Osteocyte (in vitro differentiated cells): ENCODE measurements around the gene NR4A1. TPM values are rescaled to one million over a fixed set of nuclear protein-coding genes. Genes with fewer than 3 reads are reported as not detected.
A peak's percentile ranks its signal among the peaks of the same experiment; 100 is the strongest.

ENCODE experiments used
- DNase-seq: peaks from one replicate; pipeline ENCODE4 v3.0.0; 2021; ENCODE audit warnings: mixed read lengths; ENCODE audit not compliant: unreplicated experiment; ENCODE audit errors: extremely low spot score
- H3K27ac Mint-ChIP-seq: one replicate; pipeline ENCODE4 v1.8.0; 2021; ENCODE audit warnings: mild to moderate bottlenecking, mixed read lengths; ENCODE audit not compliant: unreplicated experiment
- H3K27me3 Mint-ChIP-seq: one replicate; pipeline ENCODE4 v1.8.0; 2021; ENCODE audit warnings: mixed read lengths; ENCODE audit not compliant: unreplicated experiment
- H3K36me3 Mint-ChIP-seq: one replicate; pipeline ENCODE4 v1.8.0; 2021; ENCODE audit warnings: mixed read lengths; ENCODE audit not compliant: unreplicated experiment
- H3K4me1 Mint-ChIP-seq: one replicate; pipeline ENCODE4 v1.8.0; 2021; ENCODE audit warnings: mixed read lengths; ENCODE audit not compliant: unreplicated experiment
- H3K4me3 Mint-ChIP-seq: one replicate; pipeline ENCODE4 v1.8.0; 2021; ENCODE audit warnings: mild to moderate bottlenecking, moderate library complexity, mixed read lengths; ENCODE audit not compliant: unreplicated experiment
- H3K9me3 Mint-ChIP-seq: one replicate; pipeline ENCODE4 v1.8.0; 2021; ENCODE audit warnings: mixed read lengths; ENCODE audit not compliant: unreplicated experiment
- CTCF ChIP-seq: fragments of 200-600 bp; sonication (generic); IDR thresholded peaks from 2 replicates; pipeline ENCODE4 v1.5.0; 2021; ENCODE audit warnings: antibody characterized with exemption, mild to moderate bottlenecking, moderate library complexity
- total RNA-seq: library from RNA; stranded (reverse); gene quantifications from 2 replicates; pipeline ENCODE4 v1.2.1, GENCODE V29; 2021

NR4A1 gene
- total RNA-seq, 1 donor from 2014 or later = 13.0 TPM

GRCh38 chr12:52079576-52080402 is 28.5 kb downstream of the NR4A1 start, which contains the start of gene SMIM41:
Gene SMIM41, plus strand, starts transcription at chr12:52079704. Its CDS starts 76 bp downstream, at chr12:52079780.
- Mint-ChIP-seq H3K4me1 (peaks cover 32% of the 10 kb centered on the region), H3K27me3 (no peaks in the 10 kb centered on the region), H3K27ac (no peak within 1 kb of the TSS), H3K36me3 (peaks cover 22% of the 10 kb centered on the region), H3K4me3 (no peak within 1 kb of the TSS), H3K9me3 (no peaks in the 10 kb centered on the region)
- no peak for DNase-seq
- no peak for TF ChIP-seq CTCF

GRCh38 chr12:52080403-52081251 is 29.4 kb downstream of the NR4A1 start:
- H3K27ac Mint-ChIP-seq = no peak overlapping the region
- peaks cover 22% of the 10 kb centered on the region for H3K36me3 Mint-ChIP-seq
- no peaks in the 10 kb centered on the region for H3K9me3 Mint-ChIP-seq
- no peak for DNase-seq
- no peaks in the 10 kb centered on the region for H3K27me3 Mint-ChIP-seq
- no peak for TF ChIP-seq CTCF
- H3K4me1 Mint-ChIP-seq = peaks cover 24% of the 10 kb centered on the region
- no peak overlapping the region for H3K4me3 Mint-ChIP-seq

GRCh38 chr12:52081263-52081733 is 30.1 kb downstream of the NR4A1 start:
- no peak for DNase-seq

DNA sequence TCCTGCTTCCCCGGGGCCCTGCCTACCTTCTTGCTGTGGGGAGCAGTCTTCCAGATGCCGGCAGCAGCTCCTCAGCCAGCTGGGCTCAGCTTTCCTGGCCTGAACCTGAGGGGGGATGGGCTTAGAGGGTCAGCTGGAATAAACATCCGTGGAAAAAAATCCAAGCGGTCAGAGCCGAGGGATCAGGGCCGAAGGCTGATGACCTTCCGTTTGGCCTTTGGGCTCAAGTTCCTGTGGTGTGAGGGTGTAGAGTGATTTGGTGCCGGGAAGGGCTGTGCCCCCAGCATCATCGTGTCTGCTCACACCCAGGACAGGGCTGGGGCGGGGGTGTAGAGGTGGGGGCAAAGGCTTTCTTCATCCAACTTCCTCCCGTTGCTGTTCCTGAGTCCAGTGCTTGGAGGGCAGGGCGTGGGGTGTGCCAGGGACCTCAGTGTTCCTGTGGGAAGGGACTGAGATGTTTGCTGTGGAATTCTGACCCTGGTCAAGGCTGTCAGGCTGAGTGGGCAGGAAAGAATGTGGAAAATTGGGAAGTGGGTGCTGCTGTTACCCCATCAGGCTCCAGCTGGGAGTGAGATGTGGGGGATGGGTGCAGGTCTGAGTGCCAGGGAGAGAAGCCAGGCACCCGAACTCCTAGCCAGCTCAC is 30.9 kb downstream of the NR4A1 start:
- H3K27ac Mint-ChIP-seq = peak overlapping the region; percentile 47
- no peaks in the 10 kb centered on the region for H3K9me3 Mint-ChIP-seq
- H3K4me1 Mint-ChIP-seq = peaks cover 24% of the 10 kb centered on the region
- DNase-seq = no peak
- peaks cover 8% of the 10 kb centered on the region for H3K36me3 Mint-ChIP-seq
- H3K4me3 Mint-ChIP-seq = no peak overlapping the region
- no peak for TF ChIP-seq CTCF
- peaks cover 3% of the 10 kb centered on the region for H3K27me3 Mint-ChIP-seq

More at GRCh38 chr12:52081263-52081733, 30.1 kb downstream of the NR4A1 start:
- no peak for TF ChIP-seq CTCF
- H3K27ac Mint-ChIP-seq = peak overlapping the region; percentile 47
- H3K27me3 Mint-ChIP-seq = peaks cover 3% of the 10 kb centered on the region
- H3K36me3 Mint-ChIP-seq = peaks cover 17% of the 10 kb centered on the region
- no peak overlapping the region for H3K4me3 Mint-ChIP-seq
- peaks cover 24% of the 10 kb centered on the region for H3K4me1 Mint-ChIP-seq
- H3K9me3 Mint-ChIP-seq = no peaks in the 10 kb centered on the region
